GM21447 (cell line): ENCODE data around the gene ELFN1.
"Not testable (repeated sequence)": the region's sequence is repeated elsewhere in the genome, so short reads cannot be mapped to it uniquely, and the experiment has no call there.

Experiments
- ATAC-seq: cut with Tn5 transposase; IDR thresholded peaks from one replicate; pipeline ENCODE4 v1.9.1; 2021; ENCODE audit not compliant: unreplicated experiment

Gene ELFN1

DNA sequence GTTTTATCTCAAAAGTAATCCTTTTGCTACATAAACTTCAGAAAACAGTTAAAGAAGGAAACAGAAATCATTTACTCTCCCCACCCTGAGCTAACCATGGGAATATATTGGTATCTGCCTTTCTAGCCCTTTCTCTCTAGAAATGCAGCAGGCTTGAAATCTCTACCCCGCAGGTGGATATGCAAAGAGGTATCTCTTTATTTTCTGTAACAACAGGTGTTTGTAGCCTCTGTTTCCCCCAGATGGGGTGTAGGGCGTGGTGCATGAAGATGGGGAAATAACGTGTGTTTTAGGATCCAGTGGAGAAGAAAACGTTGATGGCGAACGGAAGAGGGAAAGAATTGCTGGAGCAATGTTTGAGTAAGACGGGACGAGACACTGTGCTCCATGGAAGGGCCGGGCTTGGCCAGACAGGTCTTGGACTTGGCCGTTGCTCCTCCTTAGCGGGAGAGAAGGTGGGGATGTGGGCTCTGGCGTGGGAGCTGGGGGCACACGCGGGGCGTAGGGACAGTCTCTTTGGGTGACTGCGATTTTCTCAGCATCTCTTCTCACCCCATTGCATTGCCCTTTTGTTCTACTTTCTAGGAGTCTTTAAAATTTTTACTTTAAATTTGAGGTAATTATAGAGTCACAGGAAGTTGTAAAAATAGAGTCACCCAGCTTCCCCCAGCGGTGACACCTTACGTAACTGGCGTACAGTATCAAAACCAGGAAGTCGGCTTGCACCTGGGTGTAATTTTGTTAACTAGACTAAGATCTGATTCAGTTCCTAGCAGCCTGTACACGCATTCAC, 82.9 kb downstream of the ELFN1 start:
- no peak for ATAC-seq

DNA sequence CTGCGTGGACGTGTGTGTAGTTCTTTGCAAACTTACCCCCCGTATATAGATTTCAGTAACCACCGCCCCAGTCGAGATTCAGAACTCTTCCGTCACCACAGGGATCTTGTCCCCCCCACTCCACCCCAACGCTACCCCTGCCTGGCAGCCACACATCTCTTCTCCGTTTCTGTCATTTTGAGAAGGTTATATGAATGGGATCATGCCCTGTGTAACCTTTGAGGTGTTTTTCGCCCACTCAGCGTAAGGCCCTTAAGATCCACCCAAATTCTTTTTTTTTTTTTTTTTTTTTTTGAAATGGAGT, 83.4 kb downstream of the ELFN1 start:
- ATAC-seq, result no peak

DNA sequence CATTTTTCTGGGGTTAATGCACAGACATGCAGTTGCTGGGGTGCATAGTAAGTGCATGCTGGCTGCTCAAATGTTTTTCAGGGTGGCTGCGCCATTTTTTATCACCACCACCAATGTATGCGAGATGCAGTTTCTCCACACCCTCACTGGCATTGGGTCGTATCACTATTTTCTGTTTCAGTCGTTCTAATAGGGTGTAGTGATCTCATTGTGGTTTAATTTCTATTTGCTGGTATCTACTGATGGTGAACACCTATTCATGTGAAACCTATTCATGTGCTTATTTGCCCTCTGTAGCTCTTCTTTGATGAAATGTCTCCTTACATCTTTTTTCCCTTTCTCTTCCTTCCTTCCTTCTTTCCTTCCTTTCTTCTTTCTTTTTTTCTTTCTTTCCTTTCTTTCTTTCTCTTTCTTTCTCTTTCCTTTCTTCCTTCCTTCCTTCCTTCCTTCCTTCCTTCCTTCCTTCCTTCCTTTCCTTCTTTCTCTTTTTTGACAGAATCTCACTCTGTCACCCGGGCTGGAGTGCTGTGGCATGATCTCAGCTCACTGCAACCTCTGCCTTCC, 84.3 kb downstream of the ELFN1 start:
- no peak for ATAC-seq

DNA sequence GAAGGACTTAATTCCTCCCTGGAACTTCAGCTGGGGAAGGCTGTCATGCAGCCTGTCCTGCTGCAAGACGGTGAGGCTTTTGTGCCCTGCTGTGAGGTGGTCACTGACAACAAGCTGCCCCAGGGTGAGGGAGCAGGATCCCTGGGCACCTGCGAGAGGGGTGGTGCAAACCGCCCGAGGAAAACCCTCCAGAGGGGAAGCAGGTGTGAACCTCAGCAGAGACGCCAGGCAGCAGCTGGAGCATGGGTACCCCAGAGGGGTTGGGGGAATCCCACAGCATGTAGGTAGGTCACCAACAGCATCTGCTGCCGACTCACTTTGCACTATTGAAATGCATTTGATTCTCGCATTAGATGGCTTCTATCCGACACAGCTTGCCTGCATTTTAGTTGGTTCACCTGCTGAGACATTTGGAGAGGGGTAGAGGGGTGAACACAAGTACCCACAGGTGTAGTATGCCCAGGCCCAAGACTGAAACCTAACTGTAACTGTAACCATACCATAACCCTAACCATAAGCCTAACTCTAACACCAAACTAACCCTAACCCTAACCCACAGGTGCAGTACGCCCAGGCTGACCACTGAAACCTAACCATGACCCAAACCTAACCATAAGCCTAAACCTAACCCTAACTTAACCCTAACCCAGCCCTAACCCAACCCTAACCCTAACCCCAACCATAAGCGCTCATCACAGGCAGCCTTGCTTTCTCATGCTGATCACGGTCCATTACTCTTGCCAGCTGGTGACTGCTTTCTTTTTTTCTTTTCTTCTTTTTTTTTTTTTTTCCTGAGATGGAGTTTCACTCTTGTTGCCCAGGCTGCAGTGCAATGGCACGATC, 85.9 kb downstream of the ELFN1 start:
- ATAC-seq, result no peak

DNA sequence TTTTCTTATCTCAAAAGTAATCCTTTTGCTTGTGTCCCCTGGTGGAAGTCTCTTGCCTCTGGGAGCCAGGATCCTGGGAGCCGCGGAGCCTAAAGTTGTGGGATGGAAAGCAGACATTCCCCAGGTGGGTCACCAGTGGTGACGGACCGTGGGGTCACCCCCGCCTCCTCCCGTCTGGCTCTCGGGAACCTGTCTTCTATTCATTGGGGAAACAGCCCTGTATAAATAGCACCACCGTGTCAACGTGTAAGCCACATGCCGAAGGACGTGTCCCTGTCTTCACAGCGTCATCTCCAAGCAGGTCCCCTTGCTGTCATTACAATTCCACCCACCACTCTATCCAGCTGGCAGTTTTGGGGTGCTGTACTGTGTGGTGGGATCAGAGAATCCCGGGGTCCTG, 87.5 kb downstream of the ELFN1 start:
- ATAC-seq, result no peak

DNA sequence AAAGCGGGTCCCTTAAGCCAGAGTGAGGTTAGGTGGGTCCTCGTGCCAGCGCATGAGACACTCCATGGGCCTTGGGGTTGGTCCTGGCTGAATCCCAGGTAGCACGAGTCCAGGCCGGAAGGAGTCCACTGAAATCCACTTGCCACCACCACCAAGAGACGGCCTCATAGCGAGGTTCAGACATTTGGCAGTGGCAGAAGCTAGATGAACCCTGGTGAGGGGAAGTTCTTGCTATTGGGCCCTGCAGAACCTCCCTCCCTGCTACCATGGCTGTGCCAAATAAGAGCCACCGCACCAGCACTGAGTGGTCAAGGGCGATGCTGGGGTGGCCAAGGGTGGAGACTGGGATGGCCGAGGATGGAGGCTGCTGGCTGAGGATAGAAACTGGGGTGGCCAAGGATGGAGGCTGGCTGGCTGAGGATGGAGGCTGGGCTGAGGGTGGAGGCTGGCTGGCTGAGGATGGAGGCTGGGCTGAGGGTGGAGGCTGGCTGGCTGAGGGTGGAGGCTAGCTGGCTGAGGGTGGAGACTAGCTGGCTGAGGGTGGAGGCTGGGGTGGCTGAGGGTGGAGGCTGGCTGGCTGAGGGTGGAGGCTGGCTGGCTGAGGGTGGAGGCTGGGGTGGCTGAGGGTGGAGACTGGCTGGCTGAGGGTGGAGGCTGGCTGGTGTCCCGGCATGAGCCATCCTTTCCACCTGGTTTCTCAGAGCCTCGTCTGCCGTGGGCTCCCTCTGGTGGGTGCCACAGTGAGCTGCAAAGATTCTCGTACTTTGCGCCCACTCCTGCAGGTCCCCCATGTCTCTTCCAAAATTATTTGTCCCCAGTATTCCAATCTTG, 88.2 kb downstream of the ELFN1 start:
- no peak for ATAC-seq

DNA sequence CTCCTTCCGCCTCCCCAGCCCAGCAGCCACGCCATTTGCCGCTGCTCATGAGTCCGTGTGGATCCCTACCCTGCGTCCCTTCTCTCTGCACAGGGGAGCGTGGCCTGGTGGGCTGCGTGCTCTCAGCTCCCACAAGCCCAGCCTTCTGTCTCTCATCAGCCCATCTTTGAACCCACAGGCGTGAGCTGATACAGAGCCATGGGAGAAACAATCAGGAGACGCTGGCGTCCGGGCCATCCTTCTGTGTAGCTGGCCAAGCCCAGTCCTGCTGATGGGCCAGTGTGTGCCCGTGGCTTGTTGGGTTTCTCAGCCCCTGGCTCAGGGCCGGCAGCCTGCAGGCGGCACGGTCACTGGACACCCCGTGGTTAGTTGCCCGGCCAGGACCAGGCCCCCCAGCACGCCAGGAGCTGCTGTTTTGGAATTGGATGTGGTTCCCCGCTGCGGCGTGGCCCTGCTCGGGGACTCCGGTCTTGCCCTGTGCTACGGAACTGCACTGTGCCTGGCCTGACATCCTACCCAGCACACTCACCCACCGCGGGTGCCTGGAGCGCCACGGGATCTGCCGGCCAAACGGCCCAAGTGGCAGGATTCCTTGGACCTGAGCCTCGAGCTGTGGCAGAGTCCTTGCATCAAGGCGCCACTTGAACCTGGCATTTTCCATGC, 88.9 kb downstream of the ELFN1 start:
- no peak for ATAC-seq

DNA sequence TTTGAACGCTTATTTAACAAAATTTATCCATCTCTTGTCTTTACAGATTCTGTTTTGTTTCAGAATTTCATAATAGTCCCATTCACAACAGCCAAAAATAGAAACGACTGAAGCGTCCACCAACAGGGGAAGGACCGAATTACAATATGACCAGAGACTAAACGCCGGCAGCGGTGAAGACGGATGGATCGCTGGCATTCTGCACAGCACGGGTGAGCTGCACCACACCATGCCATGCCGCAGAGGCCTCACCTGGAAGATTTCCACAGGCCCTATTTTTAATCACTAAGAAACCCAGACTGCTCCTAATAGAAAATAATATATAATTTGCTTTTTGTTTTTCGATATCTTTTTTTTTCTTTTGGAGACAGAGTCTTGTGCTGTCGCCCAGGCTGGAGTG, 91.0 kb downstream of the ELFN1 start:
- no peak for ATAC-seq

DNA sequence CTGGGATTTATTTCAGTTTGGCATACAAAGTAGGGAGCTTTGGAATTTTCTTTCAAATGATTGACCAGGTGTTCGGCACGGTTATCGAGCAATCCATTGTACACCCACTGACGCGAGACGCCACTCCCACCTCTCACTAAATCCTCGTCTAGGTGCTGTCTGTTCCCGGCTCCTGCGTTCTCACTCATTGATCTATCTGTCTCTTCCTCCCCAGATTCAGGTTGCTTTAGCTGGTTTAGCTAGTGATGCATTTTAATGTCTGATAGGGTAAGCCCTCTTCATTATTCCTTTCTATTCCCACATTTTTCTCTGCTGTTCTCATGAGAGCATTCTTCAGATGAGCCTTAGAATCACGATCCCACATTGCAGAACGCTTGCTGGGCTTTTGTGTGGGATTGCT, 91.7 kb downstream of the ELFN1 start:
- no peak for ATAC-seq

DNA sequence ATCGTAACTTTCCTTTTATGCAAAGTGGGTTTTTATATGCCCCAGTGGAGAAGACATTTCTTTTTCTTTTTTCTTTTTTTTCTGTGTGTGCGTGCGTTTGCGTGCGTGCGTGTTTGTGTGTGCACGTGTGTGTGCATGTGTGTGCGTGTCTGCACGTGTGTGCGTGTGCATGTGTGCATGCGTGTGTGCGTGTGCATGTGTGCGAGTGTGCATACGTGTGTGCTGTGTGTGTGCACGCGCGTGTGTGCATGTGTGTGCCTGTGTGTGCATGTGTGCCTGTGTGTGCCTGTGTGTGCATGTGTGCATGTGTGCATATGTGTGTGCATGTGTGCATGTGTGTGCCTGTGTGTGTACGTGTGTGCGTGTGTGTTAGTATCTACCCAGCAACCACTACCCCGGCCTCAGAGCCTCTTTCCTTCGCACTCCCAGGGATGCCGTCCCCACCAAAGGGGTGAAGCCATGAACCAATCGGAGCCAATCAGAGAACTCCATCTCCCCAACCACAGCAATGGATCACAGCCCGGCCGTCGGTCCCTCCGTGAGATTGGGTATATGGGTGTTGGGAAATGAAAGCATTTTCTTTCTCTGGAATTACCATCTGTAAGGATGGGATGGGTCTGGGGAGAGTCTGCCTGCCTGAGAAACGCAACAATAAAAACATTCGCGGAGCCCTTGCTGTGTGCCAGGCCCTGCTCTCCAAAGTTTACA, 92.3 kb downstream of the ELFN1 start:
- ATAC-seq, result no peak

DNA sequence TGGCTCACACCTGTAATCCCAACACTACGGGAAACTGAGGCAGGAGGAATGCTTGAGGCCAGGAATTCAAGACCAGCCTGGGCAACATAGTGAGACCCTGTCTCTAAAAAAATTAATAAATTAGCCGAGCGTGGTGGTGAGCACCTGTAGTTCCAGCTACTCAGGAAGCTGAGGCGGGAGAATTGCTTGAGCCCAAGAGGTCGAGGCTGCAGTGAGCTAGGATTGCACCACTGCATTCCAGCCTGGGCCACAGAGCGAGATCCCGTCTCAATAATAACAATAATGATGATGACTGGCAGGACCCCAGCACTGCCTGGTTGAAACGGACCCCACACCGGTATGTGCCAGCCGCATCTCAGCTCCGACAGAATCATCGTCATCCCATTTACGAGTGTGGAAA, 93.0 kb downstream of the ELFN1 start:
- no peak for ATAC-seq

DNA sequence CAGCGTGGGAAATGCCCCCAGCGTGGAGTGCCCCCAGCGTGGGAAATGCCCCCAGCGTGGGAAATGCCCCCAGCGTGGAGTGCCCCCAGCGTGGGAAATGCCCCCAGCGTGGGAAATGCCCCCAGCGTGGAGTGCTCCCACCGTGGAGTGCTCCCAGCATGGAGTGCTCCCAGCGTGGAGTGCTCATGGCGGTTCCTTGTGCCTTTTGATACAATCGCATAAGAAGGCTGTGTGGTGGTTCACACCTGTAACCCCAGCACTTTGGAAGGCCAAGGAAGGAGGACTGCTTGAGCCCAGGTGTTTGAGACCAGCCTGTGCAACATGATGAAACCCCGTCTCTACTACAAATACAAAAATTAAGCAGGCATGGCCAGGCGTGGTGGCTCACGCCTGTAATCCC, 93.8 kb downstream of the ELFN1 start:
- not testable (repeated sequence) for ATAC-seq

DNA sequence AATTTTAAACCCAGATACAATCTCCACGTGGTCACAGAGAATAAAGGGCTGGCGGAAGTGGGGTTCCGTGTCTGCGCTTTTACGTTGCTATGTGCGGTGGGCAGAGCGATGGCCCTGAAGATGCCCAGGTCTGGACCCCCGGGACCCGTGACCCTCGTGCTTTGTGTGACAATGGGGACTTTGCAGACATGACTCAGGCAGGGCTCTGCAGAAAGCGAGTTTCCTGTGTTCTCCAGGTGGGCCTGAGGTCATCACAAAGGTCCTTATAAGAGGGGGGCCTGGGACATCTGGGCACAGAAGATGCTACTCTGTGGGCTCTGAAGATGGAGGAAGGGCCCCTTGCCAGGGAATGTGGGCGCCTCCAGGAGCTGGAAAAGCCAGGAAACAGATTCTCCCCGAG, 95.3 kb downstream of the ELFN1 start:
- ATAC-seq, result no peak

DNA sequence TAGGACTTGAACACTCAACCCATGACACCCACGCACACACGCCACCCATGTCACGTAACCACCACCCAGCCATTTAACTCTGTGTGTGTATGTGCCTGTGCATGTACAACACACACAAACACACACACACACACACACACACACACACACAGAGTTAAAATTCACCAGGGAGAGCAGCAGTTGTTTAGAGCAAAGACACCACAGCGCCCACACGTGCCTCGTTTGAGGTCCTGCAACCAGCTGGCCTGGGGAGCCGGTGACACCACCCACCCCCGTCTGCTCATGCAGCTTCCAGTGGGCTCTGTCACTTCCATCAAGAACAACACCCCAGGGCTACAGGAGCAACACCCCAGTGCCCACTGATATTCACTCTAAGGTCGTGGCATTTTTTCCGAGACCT, 97.4 kb downstream of the ELFN1 start:
- ATAC-seq, result no peak

DNA sequence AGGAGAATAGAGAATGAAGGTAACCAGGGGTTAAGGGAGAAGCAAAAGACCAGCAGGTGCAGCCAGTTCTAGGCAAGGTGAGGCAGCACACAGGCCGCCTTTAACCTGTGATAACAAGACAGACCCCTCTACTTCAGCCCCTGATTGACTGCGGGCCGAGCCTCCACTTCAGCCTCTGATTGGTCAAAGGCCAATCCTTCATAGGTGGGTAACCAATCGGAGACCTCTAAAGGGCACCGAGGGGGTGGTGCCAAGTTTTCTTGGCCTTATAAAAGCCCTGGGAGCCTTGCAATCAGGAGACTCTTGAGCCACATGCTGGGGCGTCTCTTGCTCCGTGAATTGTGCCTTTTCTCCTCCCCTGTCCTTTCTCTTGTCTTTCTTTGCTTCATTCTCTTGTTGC, 98.8 kb downstream of the ELFN1 start:
- ATAC-seq, result no peak

DNA sequence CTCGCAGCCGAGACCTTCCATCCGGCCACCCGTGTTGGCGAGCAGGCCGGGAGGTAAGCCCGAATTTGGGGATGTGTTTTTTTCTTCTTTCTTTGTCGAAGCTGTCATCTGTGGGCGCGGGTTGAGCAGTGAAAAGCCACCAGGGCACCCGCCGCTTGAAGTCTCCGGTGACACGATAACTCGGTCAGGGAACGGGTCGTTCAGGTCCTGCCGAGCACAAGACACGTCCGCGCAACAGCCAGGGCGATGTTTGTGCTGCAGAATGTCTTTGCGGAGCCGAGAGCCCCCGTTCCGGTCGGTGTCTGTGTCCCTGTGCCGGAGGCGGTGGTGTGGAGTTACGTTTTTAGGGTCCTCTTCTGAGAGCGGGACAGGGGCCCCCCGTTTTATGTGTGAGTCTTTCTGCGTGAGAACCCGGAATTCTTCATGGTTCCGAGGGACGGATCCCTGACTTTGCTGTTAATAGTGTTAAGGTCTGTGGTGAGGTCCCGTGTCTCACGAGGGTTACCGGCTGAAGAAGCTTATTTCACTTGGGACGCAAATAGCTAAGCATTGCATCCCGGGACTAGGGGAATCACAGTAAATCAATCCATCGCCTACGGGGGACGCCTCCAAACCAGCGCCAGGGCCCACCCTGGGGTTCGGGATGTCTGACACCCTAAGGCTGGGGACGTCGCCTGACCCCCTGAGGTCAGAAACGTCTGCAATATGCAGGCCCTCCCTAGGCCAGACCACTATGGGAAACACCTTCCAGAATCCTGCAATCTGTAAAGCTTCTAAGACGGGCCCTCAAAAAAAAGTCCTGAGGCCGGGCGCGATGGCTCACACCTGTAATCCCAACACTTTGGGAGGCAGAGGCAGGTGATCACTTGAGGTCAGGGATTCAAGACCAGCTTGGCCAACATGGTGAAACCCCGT, 99.5 kb downstream of the ELFN1 start:
- ATAC-seq, result no peak

DNA sequence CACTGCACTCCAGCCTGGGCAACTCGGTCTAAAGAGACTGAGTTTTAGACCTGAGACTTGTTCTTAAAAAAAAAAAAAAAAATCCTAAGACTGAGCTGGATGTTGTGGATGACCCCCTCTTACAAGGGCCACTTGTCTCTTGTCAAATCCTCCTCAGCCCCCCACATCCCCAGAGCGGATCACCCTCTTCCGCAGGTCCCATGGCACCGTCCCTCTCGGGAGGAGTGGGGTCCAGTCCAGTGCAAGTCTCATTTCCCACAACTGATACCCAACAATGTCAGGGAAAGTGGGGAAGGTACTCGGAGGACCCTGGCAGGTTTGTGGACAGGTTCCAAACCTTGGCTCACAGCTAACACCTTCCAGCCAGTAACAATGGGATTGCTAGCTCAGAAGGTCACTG, 100.3 kb downstream of the ELFN1 start:
- ATAC-seq, result no peak

DNA sequence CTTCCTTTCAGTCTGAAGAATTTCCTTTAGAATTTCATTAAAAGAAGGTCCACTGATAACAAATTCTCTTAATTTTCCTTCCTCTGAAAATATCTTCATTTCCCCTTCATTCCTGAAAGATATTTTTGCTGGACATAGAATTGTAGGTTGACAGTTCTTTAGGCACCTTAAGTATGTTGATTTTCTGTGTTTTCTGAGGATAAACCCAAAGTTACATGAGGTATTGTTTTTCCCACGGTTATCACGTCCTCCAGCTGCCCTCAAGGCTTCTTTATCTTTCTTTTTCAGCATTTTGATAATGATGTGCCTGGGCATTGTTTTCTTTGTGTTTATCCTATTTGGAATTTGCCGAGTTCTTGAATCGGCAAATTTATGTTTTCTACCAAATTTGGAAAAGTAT, 105.3 kb downstream of the ELFN1 start:
- ATAC-seq, result no peak

DNA sequence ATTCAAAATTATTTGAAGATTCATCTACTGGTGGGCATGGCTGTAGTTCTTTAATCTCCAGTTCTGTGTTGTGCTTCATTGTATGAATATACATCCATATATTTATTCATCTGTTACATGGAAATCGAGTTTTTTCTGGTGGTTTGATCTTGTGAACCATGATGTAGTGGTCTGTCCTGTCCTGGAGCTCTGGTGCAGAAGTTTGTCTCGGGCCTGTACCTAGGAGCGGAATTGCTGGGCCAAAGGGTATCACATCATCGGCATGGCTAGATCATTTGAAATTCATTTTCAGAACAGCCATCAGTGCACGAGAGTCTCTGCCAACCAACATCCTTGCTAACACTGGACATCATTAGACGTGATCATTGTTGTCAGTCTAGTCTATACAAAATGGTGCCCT, 107.0 kb downstream of the ELFN1 start:
- ATAC-seq, result no peak
